NCI-H2107 treated with DMSO at 0.1 percent for 48 hours (cell line): ENCODE results near the gene KRT24.

ENCODE experiments used
- DNase-seq: peaks from one replicate; lab custom pipeline; 2025; ENCODE audit not compliant: unreplicated experiment; lab: John Stamatoyannopoulos, UW

Gene KRT24

DNA sequence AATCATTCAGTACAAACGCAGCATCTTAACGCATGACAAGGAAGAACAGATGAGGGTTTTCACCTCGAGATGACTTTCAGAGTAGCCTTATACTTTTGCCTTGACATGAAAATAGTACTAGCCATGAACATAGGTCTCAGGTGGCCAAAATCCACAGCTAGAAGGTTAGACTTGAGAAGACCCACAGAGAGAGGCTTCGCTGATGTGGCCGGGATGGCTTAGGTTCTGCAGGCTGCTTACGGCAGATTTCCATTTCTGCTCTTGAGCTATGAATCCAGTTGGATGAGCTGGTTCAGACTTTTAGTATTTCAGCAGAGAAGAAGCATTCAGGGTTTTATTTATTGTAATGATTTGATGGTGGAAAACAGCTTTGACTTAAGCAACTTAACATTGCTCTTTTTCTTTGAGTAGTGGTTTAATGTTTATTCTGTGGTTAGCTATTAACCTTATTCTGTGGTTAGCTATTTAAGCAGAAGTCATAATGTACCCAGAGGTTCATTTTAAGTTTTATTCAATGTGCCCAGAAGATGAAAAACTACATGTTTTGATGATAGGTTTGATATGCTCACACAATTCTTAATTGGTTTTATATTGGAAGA lies 7.6 kb downstream of the KRT24 start:
- DNase-seq = no peak

DNA sequence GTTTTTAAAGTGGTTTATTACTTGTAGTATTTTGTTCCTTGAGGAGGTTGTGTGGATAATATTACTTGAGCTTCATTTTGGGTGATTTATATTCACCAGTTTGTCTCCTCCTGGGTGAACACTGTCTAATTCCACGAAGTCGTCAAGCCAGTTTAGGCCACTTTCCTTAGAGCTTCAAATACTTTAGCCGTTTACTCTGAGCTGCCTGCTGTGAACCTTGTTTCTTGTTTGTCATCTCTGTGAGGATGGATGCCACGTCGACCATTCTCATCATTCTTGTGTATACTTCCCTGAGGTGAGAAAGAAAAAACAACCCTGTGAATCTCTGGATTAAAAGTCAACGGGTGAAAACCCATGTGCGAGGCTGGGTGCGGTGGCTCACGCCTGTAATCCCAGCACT lies 9.0 kb downstream of the KRT24 start:
- no peak for DNase-seq

DNA sequence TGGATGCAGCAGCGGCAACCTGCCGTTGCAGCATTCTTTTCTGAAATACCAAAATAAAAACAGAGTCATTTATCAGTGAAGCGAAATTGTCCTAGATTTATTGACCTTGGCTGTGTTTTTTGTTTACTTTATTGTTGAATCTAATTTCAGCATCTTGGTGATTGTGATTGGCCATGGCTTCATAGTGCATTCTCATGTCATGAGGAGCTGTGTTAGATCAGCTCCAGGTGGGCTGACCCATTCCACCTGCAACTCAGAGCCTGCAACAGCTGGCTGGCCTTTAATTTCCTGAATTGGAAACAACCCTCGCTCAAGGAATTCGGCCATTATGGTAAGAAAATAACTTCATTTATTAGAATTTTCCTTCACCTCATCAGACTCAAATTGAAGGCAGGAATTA lies 16.4 kb downstream of the KRT24 start:
- DNase-seq = no peak

DNA sequence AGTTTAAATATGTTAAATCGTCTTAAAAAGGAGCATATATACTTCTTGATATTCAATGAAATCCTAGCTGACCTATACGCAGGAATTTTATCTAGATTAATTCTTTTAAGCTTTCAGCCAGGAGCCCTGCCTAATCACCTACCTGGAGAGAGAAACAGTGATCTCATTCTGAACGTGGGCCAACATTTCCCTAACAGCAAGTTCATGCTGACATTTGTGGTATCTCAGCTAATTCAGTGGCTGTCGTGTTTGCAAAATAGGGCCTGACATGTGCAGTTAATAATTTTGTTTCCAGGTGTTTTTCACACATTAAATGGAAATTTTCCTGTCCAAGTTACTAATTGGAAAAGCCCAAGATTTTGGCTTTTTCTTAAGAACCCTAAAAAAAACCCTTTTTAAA lies 17.4 kb downstream of the KRT24 start:
- DNase-seq = no peak

DNA sequence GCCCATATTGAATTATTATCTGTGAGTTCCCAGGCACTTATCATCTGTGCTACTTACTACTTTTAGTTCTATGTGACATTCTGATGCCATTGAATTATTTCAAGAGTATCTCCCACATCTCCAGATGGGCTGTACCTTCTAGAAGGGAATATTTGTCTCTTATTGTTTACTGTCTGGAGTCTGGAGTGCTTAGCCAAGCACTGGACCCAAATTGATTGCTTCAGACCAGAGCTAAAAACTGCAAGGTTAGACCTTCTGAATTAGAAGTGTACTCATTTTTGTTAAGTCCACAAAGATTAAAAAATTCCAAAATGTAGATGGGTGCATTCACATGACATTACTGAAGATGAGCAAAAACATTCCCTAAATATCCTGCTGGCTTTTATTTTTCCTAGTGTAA lies 22.6 kb downstream of the KRT24 start:
- no peak for DNase-seq

DNA sequence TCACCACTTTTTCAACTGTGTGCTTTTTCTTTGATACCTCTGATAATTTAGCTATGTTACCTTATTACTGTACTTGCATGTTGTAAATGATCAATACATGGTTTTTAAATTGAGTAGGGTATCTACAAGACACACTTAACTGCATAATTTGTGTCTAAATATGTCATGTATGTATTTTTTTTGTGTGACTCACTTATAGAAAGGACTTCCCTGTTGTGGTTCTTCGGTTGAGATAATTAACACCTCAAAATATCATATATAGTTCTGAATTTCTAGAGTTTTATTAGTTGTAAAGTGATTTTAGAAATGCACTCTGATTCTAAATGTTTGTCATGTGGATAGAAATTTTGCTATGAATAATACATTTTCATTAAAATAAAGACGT lies 24.0 kb downstream of the KRT24 start:
- no peak for DNase-seq

DNA sequence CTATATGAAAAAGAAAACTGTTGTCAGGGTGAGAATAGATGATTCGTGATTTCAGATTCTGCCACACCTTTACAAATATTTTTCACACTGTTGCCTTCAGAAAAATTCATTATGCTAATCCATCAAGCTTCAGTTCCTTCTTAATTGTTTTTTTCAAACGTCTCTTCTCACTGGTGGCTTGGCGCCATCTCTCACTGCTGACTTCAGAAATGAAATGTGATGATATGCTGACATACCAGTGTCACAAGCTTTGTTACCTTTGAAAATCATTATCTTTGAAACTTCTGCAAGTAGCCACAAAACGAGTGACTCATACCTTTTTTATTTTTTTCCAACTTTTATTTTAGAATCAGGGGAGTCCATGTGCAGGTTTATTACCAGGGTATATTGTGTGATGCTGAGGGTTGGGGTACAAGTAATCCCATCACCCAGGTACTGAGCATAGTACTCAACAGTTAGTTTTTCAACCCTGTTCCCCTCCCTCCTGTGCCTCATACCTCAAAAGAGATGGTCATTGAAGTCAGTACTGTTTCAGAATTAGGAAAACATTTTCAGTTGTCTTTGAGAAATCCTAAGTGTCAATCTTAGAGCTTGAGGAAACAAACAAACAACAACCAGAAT lies 24.5 kb downstream of the KRT24 start:
- no peak for DNase-seq

DNA sequence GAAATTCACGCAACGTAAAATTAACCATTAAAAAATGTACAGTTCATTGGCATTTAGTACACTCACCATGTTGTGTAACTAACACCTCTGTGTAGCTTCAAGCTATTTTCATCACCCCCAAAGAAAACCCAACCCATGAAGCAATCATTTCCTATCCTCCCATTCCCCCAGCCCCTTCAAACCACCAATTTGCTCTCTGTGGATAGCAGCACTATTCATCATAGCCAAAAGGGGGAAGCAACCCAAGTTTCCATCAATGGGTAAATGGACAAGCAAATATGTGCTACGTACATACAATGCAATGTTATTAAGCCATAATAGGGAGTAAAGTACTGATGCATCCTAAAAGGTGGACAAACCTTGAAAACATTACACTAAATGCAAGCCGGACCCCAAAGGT lies 27.6 kb downstream of the KRT24 start:
- DNase-seq = no peak

DNA sequence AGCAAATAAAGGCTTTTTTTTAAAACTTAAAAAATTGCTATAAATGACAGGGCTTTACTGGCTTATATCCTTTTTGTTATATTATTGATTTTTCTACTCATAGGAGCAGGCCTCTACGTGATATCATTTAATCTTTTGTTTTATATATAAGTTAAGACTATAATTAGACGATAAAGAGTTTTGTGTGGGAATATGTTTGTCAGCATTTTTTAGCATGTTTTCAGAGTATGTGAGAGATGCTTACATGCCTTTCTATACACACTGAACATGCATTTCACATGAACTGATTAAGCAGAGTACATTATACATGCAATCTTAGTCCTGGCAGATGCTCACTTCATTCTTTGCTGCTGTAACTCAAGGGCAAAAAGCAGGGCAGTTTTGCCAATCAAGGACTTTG lies 30.9 kb downstream of the KRT24 start:
- no peak for DNase-seq

DNA sequence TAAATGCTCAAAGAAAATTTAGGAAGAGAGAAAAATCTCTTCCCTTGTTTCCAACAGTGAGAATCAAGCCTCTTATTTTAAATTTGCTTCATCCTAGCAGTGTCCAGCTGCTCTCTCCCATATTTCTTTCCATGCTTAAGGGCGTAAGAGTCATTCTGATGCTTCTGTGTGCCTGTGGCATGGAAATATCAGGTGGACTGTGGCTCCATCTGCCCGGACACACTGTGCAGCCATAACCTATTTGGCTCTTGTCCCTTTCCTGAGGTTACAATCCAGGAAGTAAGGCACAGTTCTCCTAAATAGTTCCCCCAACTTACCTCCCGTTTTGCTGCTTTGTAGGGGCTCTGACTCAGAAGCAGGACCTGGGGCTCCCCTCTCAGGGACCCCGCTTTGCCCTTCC lies 32.3 kb downstream of the KRT24 start:
- no peak for DNase-seq

DNA sequence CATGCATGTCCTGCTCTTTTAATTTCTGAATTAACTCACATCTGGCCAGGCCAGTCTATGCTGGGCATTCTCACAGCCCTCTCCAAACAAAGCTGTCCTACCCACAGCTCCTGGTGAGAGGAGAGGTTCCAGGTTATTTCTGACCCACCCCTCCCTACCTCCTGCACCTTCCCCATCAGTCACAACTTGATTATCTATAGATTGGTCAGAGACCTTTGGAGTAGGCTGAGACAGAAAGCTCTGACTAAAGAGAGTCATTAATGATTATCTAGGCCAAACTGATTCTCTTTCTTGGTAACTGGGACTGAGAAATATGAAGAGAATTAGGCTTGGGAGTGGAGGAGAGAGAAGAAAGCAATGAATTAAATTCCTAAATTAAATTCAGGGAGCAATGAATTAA lies 37.2 kb downstream of the KRT24 start:
- DNase-seq = no peak

DNA sequence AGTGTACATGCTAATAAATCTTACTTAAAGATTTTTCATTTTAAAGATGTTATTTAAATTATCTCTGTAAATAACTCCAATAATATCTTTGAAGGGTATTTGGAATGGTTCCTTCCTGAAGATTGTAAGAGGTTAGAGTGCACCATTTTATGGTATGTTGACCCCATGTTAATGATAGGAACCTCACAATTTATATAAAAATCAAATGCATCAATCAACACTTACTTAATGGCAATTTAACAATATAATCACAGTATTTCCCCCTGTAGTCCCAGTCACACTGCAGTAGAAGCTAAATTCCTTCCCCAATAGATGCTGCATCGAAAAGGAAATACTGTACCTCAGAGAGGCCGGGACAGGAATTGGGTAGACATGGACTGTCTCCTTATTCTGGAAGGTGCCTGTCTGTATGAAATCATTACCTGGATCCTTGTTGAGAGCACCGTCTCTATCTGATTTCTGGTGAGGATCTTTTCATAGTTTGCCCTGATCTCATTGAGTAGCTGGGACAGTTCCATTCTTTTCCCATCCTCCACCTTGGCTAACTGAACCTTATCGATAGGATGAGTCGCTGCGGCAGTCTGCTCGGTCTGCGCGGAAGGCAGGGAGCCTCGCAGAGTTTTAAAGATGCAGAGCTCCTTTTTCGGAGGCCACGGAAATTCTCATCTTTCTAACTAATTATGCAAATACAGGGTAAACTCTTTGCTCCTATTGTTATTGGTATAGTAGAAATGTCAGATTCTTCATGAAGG lies 38.8 kb downstream of the KRT24 start, which contains the start of gene KRT222:
Gene KRT222, minus strand, starts transcription at position 596 of the 752 bp plus-strand sequence. Its CDS starts 78 bp downstream, at position 518.
- DNase-seq = no peak

DNA sequence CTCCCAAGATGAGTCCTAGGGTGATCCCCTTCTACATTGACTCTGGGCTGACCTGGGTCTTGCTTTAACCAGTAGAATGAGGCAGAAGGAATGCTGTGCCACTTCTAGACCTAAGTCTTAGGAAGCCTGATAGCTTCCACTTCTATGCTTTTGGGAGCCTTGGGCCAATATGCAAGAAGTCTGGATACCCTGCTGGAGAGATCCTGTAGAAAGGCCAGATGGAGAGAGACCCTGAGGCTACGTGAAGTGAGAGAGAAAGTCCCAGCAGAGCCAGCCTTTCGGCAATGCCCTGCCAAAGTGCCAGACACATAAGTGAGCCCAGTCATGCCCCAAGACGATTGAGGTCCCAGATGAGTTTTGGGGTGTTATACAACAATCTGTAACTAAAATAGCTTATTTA lies 40.3 kb downstream of the KRT24 start:
- DNase-seq = no peak

DNA sequence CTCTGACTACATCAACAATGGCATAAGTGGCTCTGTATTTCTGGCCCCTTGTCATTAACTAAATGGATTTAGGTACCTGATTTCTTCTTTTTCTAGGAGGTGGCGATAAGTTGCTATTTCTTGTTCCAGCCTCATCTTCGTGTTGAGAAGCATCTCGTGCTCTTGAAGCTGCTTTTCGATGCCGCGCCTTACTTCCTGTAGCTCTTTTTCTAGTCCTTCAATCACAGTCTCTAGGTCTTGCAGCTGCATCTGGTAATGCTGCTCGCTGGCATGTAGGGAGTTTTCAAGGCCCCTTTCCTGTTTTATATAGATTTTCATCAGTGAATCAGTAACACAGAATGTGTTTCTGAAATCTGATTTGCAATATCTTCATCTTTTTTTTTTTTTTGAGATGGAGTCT lies 43.6 kb downstream of the KRT24 start:
- DNase-seq = no peak

DNA sequence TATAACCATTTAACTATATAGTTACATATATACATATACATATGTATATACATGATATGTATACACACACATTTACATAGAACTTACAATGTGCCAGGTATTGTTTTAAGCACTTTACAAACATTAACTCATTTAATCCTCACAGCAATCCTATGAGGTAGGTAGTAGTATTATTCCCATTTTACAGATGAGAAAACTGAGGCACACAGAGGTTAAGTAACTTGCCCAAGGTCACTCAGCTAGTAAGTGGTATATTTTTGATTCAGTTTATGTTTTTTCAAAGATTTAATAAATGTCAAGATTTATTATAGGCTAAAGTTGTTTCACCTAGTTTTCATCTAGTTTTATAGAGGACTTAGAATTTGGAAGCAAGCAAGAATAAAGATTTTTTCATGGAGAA lies 45.2 kb downstream of the KRT24 start:
- no peak for DNase-seq

DNA sequence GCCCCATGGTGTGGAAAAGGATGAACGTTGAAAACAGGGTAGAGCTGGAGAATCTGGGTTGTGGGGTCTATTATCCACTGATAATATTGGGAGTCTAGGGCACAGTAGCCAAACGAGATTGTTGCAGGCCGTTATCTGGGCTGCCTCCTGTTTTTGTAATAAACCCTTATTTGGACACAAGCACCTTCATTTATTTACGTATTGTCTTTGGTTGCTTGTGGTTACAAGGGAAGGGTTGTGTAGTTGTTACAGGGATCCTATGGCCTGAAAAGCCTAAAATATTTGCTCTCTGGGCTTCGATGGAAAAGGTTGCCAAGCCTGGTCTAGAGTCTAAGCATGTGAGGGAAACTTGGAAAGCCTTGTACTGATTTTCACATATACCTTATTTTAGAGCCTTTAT lies 51.6 kb downstream of the KRT24 start:
- no peak for DNase-seq

DNA sequence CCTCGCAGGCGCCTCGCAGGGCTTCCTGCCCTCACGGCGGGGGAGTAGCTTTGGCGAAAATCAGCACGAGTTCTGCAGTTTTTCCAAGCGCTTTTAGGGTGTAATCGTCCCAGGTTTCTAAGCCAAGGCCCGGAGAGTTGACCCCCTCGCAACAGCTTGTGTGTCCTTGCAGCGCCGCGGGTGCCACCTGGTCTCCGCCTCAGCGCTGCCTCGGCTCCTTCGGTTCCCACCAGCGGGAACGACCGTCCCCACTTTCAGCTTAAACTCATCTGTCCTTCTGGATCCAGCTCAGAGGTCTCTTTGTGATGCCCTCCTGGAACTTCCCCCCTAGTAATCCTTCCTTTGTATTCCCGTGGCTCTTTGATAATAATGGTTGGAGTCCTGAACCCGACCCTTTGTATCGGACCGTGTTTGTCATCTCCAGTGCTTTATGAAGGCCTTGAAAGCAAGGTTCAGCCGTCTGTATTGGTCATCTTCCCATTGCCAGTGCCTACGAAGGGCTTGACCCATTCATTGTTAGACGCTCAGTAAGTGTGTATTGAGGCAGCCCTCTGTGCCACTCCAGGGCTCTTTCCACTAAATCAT lies 55.1 kb downstream of the KRT24 start:
- DNase-seq = no peak
